Stimulated activated CD8-positive, alpha-beta memory T cell treated with anti-CD3 and anti-CD28 coated beads, Interleukin-4, amount 100 ng/mL, for 48 hours (primary cell): Measurements from ENCODE around the gene NOTCH4.
"Not testable (repeated sequence)": the region's sequence is repeated elsewhere in the genome, so short reads cannot be mapped to it uniquely, and the experiment has no call there.

Experiments
- DNase-seq: peaks from one replicate; pipeline ENCODE4 v3.0.0-alpha.2; 2020

The NOTCH4 gene

GRCh38 chr6:32216998-32217397, 6.9 kb downstream of the NOTCH4 start:
- DNase-seq: no peak

- DNase-seq: no peak
Observed at GRCh38 chr6:32216285-32216684, 7.6 kb downstream of the NOTCH4 start.

GRCh38 chr6:32215617-32216016, 8.2 kb downstream of the NOTCH4 start:
- no peak for DNase-seq

GRCh38 chr6:32214126-32214525, 9.7 kb downstream of the NOTCH4 start:
- DNase-seq: no peak

GRCh38 chr6:32213649-32214048, 10.2 kb downstream of the NOTCH4 start:
- DNase-seq: no peak

- no peak for DNase-seq
Observed at GRCh38 chr6:32212076-32212760, 11.6 kb downstream of the NOTCH4 start.

- not testable (repeated sequence) for DNase-seq
Observed at GRCh38 chr6:32211432-32211831, 12.4 kb downstream of the NOTCH4 start.

- no peak for DNase-seq
Observed at GRCh38 chr6:32210191-32210601, 13.7 kb downstream of the NOTCH4 start.

GRCh38 chr6:32208996-32209395, 14.9 kb downstream of the NOTCH4 start:
- DNase-seq: no peak

GRCh38 chr6:32204268-32204715, 19.6 kb downstream of the NOTCH4 start:
- DNase-seq: no peak

- DNase-seq: no peak
Observed at GRCh38 chr6:32203426-32204267, 20.2 kb downstream of the NOTCH4 start.

- no peak for DNase-seq
Observed at GRCh38 chr6:32202186-32202585, 21.7 kb downstream of the NOTCH4 start.

- DNase-seq: no peak
Observed at GRCh38 chr6:32200711-32201475, 23.0 kb downstream of the NOTCH4 start.

- no peak for DNase-seq
Observed at GRCh38 chr6:32198866-32199265, 25.0 kb downstream of the NOTCH4 start.

- no peak for DNase-seq
Observed at GRCh38 chr6:32198345-32198696, 25.5 kb downstream of the NOTCH4 start.

- peak; percentile 33 for DNase-seq
Observed at GRCh38 chr6:32196682-32197616, 26.9 kb downstream of the NOTCH4 start.

GRCh38 chr6:32195902-32196681, 27.8 kb downstream of the NOTCH4 start:
- DNase-seq: peak; percentile 88

GRCh38 chr6:32195652-32195901, 28.3 kb downstream of the NOTCH4 start:
- peak; percentile 100 for DNase-seq

GRCh38 chr6:32194825-32195651, 28.8 kb downstream of the NOTCH4 start:
- peak; percentile 47 for DNase-seq

GRCh38 chr6:32194388-32194787, 29.5 kb downstream of the NOTCH4 start:
- DNase-seq: no peak

- not testable (repeated sequence) for DNase-seq
Observed at GRCh38 chr6:32193096-32193495, 30.8 kb downstream of the NOTCH4 start.
